Head of caudate nucleus (tissue), 42 donors: Measurements from ENCODE around the gene MCOLN2.
"Not testable (repeated sequence)": the region's sequence is repeated elsewhere in the genome, so short reads cannot be mapped to it uniquely, and the experiment has no call there.

Experiments
- DNase-seq, 42 donors: peaks; one replicate each; pipeline versions ENCODE4 v3.0.0 to v3.0.0-alpha.2; 2020 to 2021; ENCODE audit warnings: mixed read lengths in 7 of 42
- intact Hi-C: fragments of 100-400 bp; cut with DNase I; formaldehyde crosslinking; loops from one replicate; pipeline ENCODE4 v1.15.0; 2022

MCOLN2 gene

GRCh38 chr1:84918726-84919336, 78.1 kb downstream of the MCOLN2 start:
- DNase-seq, result no peak
- intact Hi-C loops, result no loop called here

- no peak for DNase-seq
- intact Hi-C loops, result no loop called here
Measured at GRCh38 chr1:84916897-84917296, 80.0 kb downstream of the MCOLN2 start.

- DNase-seq, result no peak
- intact Hi-C loops, result no loop called here
Measured at GRCh38 chr1:84913555-84913892, 83.4 kb downstream of the MCOLN2 start.

GRCh38 chr1:84912726-84913554, 84.0 kb downstream of the MCOLN2 start:
- intact Hi-C loops, result no loop called here
- DNase-seq, result no peak

GRCh38 chr1:84908746-84909464, 88.0 kb downstream of the MCOLN2 start:
- intact Hi-C loops, DNase-seq: not testable (repeated sequence)

GRCh38 chr1:84907095-84907827, 89.7 kb downstream of the MCOLN2 start:
- intact Hi-C loops, result no loop called here
- DNase-seq, result no peak

GRCh38 chr1:84902727-84903126, 94.2 kb downstream of the MCOLN2 start:
- intact Hi-C loops, DNase-seq: not testable (repeated sequence)

- DNase-seq, result no peak
- intact Hi-C loops, result no loop called here
Measured at GRCh38 chr1:84899969-84900368, 96.9 kb downstream of the MCOLN2 start.

- intact Hi-C loops, result no loop called here
- DNase-seq, result no peak
Measured at GRCh38 chr1:84896279-84896678, 100.6 kb downstream of the MCOLN2 start.

GRCh38 chr1:84892705-84893618, 104.0 kb downstream of the MCOLN2 start, which contains the start of gene LPAR3:
LPAR3 (minus strand) TSS chr1:84893206; CDS start chr1:84866120, 27,086 bp downstream.
- intact Hi-C loops, result no loop called here
- DNase-seq, result peak in 1 of 42 donors; percentile 9

- DNase-seq, result no peak
- intact Hi-C loops, result no loop called here
Measured at GRCh38 chr1:84890566-84890965, 106.3 kb downstream of the MCOLN2 start.

GRCh38 chr1:84889437-84889836, 107.5 kb downstream of the MCOLN2 start:
- intact Hi-C loops, result no loop called here

GRCh38 chr1:84888753-84889152, 108.2 kb downstream of the MCOLN2 start:
- no peak for DNase-seq
- intact Hi-C loops, result no loop called here

More at GRCh38 chr1:84889437-84889836, 107.5 kb downstream of the MCOLN2 start:
- DNase-seq, result no peak

- intact Hi-C loops, result no loop called here
- no peak for DNase-seq
Measured at GRCh38 chr1:84887261-84887934, 109.5 kb downstream of the MCOLN2 start.

- intact Hi-C loops, result no loop called here
- DNase-seq, result no peak
Measured at GRCh38 chr1:84885469-84885868, 111.4 kb downstream of the MCOLN2 start.

- intact Hi-C loops, result no loop called here
- no peak for DNase-seq
Measured at GRCh38 chr1:84884671-84885389, 112.1 kb downstream of the MCOLN2 start.

- intact Hi-C loops, result no loop called here
Measured at GRCh38 chr1:84883286-84883685, 113.6 kb downstream of the MCOLN2 start.

More at GRCh38 chr1:84883286-84883685, 113.6 kb downstream of the MCOLN2 start:
- no peak for DNase-seq
